Thoracic aorta (tissue), 2 donors: ENCODE data around the gene PHB1. TPM values are rescaled to one million over a fixed set of nuclear protein-coding genes. Genes with fewer than 3 reads are reported as not detected.
"Not testable (repeated sequence)": the region's sequence is repeated elsewhere in the genome, so short reads cannot be mapped to it uniquely, and the experiment has no call there.

ENCODE experiments used
- ATAC-seq: fragments of 150-250 bp; one replicate; pipeline ENCODE4 v1.8.0; 2017; ENCODE audit warnings: low read depth; ENCODE audit not compliant: insufficient number of reproducible peaks, low FRiP score
- DNase-seq: peaks from one replicate; pipeline ENCODE4 v3.0.0-alpha.2; 2020; ENCODE audit warnings: low spot score
- H3K27ac ChIP-seq, 2 donors: fragments of 200-600 bp; sonication (generic); 1 replicate in 1 of 2; 2 replicates in 1 of 2; pipeline ENCODE4 v1.5.1; 2016; ENCODE audit warnings: mild to moderate bottlenecking in 2 of 2, moderate library complexity in 2 of 2
- H3K27me3 ChIP-seq: fragments of 200-600 bp; sonication (generic); replicated peaks from 2 replicates; pipeline ENCODE4 v1.6.0; 2016; ENCODE audit warnings: mild to moderate bottlenecking; ENCODE audit not compliant: insufficient read depth
- H3K36me3 ChIP-seq: fragments of 200-600 bp; sonication (generic); one replicate; pipeline ENCODE4 v1.5.1; 2016
- H3K4me1 ChIP-seq, 2 donors: fragments of 200-600 bp; sonication (generic); 1 replicate in 1 of 2; 2 replicates in 1 of 2; pipeline versions ENCODE4 v1.5.1 to v1.6.0; 2016; ENCODE audit warnings: low read depth in 2 of 2, mild to moderate bottlenecking in 1 of 2; ENCODE audit not compliant: control insufficient read depth in 1 of 2
- H3K4me3 ChIP-seq: fragments of 200-600 bp; sonication (generic); 2 replicates; pipeline ENCODE4 v1.5.1; 2016; ENCODE audit warnings: mild to moderate bottlenecking
- H3K9me3 ChIP-seq: fragments of 200-600 bp; sonication (generic); 2 replicates; pipeline ENCODE4 v1.5.1; 2016
- CTCF ChIP-seq: fragments of 200-600 bp; sonication (generic); IDR thresholded peaks from one replicate; pipeline ENCODE4 v1.5.1; 2019; ENCODE audit warnings: antibody characterized with exemption
- total RNA-seq, 2 donors: library from RNA; depleted of rRNA; stranded (reverse); fragments of >200 nt; gene quantifications; one replicate each; pipeline versions ENCODE4 v1.1.0 to v1.2.3, GENCODE V29; 2016

Gene PHB1
- total RNA-seq, 2 donors from 2014 or later: 34.4 to 55.6 TPM

- H3K27me3 ChIP-seq: no peaks in the 10 kb centered on the region
- no peaks in the 10 kb centered on the region for H3K36me3 ChIP-seq
- DNase-seq (no peak), ATAC-seq (no peak)
- H3K27ac ChIP-seq: no peak overlapping the region
- no peaks in the 10 kb centered on the region for H3K4me1 ChIP-seq
- H3K4me3 ChIP-seq: no peak overlapping the region
- peaks cover 7% of the 10 kb centered on the region for H3K9me3 ChIP-seq
- no peak for TF ChIP-seq CTCF
These were observed 10.3 kb upstream of the PHB1 start for GRCh38 chr17:49425004-49425286.

GRCh38 chr17:49424276-49425003, 9.8 kb upstream of the PHB1 start:
- not testable (repeated sequence) for DNase-seq, ATAC-seq, H3K27me3 ChIP-seq, H3K4me3 ChIP-seq, H3K9me3 ChIP-seq, H3K4me1 ChIP-seq, H3K36me3 ChIP-seq, H3K27ac ChIP-seq

GRCh38 chr17:49422714-49423113, 8.0 kb upstream of the PHB1 start:
- no peaks in the 10 kb centered on the region for H3K27me3 ChIP-seq
- no peak for TF ChIP-seq CTCF
- H3K4me1 ChIP-seq: no peaks in the 10 kb centered on the region
- peaks cover 7% of the 10 kb centered on the region for H3K9me3 ChIP-seq
- H3K27ac ChIP-seq: no peak overlapping the region
- DNase-seq (no peak), ATAC-seq (no peak)
- H3K4me3 ChIP-seq: no peak overlapping the region
- H3K36me3 ChIP-seq: no peaks in the 10 kb centered on the region

- not testable (repeated sequence) for H3K36me3 ChIP-seq, H3K27me3 ChIP-seq, H3K4me1 ChIP-seq, DNase-seq, ATAC-seq, H3K9me3 ChIP-seq, H3K4me3 ChIP-seq, H3K27ac ChIP-seq
These were observed 5.1 kb upstream of the PHB1 start for GRCh38 chr17:49419761-49420160.

- ATAC-seq, H3K36me3 ChIP-seq, H3K27ac ChIP-seq, H3K9me3 ChIP-seq, H3K27me3 ChIP-seq, H3K4me3 ChIP-seq, H3K4me1 ChIP-seq, DNase-seq: not testable (repeated sequence)
These were observed 4.4 kb upstream of the PHB1 start for GRCh38 chr17:49418754-49419740.

- ATAC-seq: no peak
- H3K4me3 ChIP-seq: peak overlapping the region; percentile 99
- no peak overlapping the region for H3K27ac ChIP-seq
- no peak for DNase-seq
- H3K9me3 ChIP-seq: no peaks in the 10 kb centered on the region
- no peaks in the 10 kb centered on the region for H3K27me3 ChIP-seq
- H3K36me3 ChIP-seq: peaks cover 20% of the 10 kb centered on the region
- no peak for TF ChIP-seq CTCF
- H3K4me1 ChIP-seq: peaks cover 8 to 16% of the 10 kb centered on the region in 2 donors
These were observed 436 bp downstream of the PHB1 start for GRCh38 chr17:49414271-49414621.
